Activated naive CD4-positive, alpha-beta T cell treated with anti-CD3 and anti-CD28 coated beads, Interleukin-2, amount 10 ng/mL, durations not matched to agents 7 days and 5 days (primary cell): ENCODE data around the gene NPIPA1.
"Not testable (repeated sequence)": the region's sequence is repeated elsewhere in the genome, so short reads cannot be mapped to it uniquely, and the experiment has no call there.

Experiments
- CTCF ChIA-PET: fragments of 350-600 bp; sonication (Branson Sonifier 250); formaldehyde crosslinking; loops from one replicate; lab custom pipeline; 2021; ENCODE audit warnings: antibody characterized with exemption; lab: Charles Lee
- DNase-seq: peaks from one replicate; pipeline ENCODE4 v3.0.0-alpha.2; 2020
- H3K27ac Mint-ChIP-seq: one replicate; pipeline ENCODE4 v1.8.0; 2021; ENCODE audit warnings: mild to moderate bottlenecking, moderate library complexity, mixed read lengths
- H3K27me3 Mint-ChIP-seq: one replicate; pipeline ENCODE4 v1.8.0; 2021; ENCODE audit warnings: mild to moderate bottlenecking, mixed read lengths
- H3K36me3 Mint-ChIP-seq: one replicate; pipeline ENCODE4 v1.8.0; 2021; ENCODE audit warnings: mixed read lengths
- H3K4me1 Mint-ChIP-seq: one replicate; pipeline ENCODE4 v1.8.0; 2021; ENCODE audit warnings: mixed read lengths
- H3K4me3 Mint-ChIP-seq: one replicate; pipeline ENCODE4 v1.8.0; 2021; ENCODE audit warnings: mild to moderate bottlenecking, moderate library complexity, mixed read lengths
- H3K9me3 Mint-ChIP-seq: one replicate; pipeline ENCODE4 v1.8.0; 2021; ENCODE audit warnings: mixed read lengths

NPIPA1 gene

GRCh38 chr16:14958970-14959369 is 21.7 kb downstream of the NPIPA1 start:
- peaks cover 38% of the 10 kb centered on the region for H3K27me3 Mint-ChIP-seq
- H3K36me3 Mint-ChIP-seq: no peaks in the 10 kb centered on the region
- no peak overlapping the region for H3K4me3 Mint-ChIP-seq
- DNase-seq: no peak
- H3K9me3 Mint-ChIP-seq: no peaks in the 10 kb centered on the region
- H3K27ac Mint-ChIP-seq: no peak overlapping the region
- no peaks in the 10 kb centered on the region for H3K4me1 Mint-ChIP-seq
- CTCF ChIA-PET: no interaction called here

- no peaks in the 10 kb centered on the region for H3K36me3 Mint-ChIP-seq
- no peaks in the 10 kb centered on the region for H3K4me1 Mint-ChIP-seq
- H3K9me3 Mint-ChIP-seq: no peaks in the 10 kb centered on the region
- no peak for DNase-seq
- no peak overlapping the region for H3K27ac Mint-ChIP-seq
- CTCF ChIA-PET: no interaction called here
- H3K4me3 Mint-ChIP-seq: no peak overlapping the region
- H3K27me3 Mint-ChIP-seq: peaks cover 50% of the 10 kb centered on the region
Observed at GRCh38 chr16:14961405-14962186, 24.4 kb downstream of the NPIPA1 start.

- Mint-ChIP-seq H3K4me1 (no peaks in the 10 kb centered on the region), H3K27me3 (peaks cover 55% of the 10 kb centered on the region), H3K9me3 (no peaks in the 10 kb centered on the region), H3K4me3 (no peak overlapping the region), H3K36me3 (no peaks in the 10 kb centered on the region), H3K27ac (no peak overlapping the region)
- CTCF ChIA-PET: interaction anchor here (0.8 kb wide), 1 partner anchor 10 kb away, joined by 3 read pairs; no protein-coding TSS in a partner anchor
- no peak for DNase-seq
Observed at GRCh38 chr16:14963281-14964173, 26.3 kb downstream of the NPIPA1 start.

- Mint-ChIP-seq H3K9me3 (no peaks in the 10 kb centered on the region), H3K36me3 (no peaks in the 10 kb centered on the region), H3K27ac (no peak overlapping the region), H3K4me1 (no peaks in the 10 kb centered on the region), H3K27me3 (peaks cover 52% of the 10 kb centered on the region), H3K4me3 (no peak overlapping the region)
- DNase-seq: no peak
- CTCF ChIA-PET: no interaction called here
Observed at GRCh38 chr16:14965328-14965727, 28.1 kb downstream of the NPIPA1 start.

- CTCF ChIA-PET, H3K4me1 Mint-ChIP-seq, H3K9me3 Mint-ChIP-seq, H3K27ac Mint-ChIP-seq, DNase-seq, H3K36me3 Mint-ChIP-seq, H3K4me3 Mint-ChIP-seq: not testable (repeated sequence)
- H3K27me3 Mint-ChIP-seq: peaks cover 21% of the 10 kb centered on the region
Observed at GRCh38 chr16:14969795-14970194, 32.6 kb downstream of the NPIPA1 start.

GRCh38 chr16:14971621-14972228 is 34.5 kb downstream of the NPIPA1 start:
- CTCF ChIA-PET, H3K4me3 Mint-ChIP-seq, H3K9me3 Mint-ChIP-seq, H3K4me1 Mint-ChIP-seq, DNase-seq, H3K36me3 Mint-ChIP-seq, H3K27ac Mint-ChIP-seq: not testable (repeated sequence)
- peaks cover 14% of the 10 kb centered on the region for H3K27me3 Mint-ChIP-seq

- H3K4me1 Mint-ChIP-seq, H3K9me3 Mint-ChIP-seq, H3K27me3 Mint-ChIP-seq, H3K36me3 Mint-ChIP-seq, DNase-seq: not testable (repeated sequence)
- CTCF ChIA-PET: interaction anchor here (1.0 kb wide), 1 partner anchor 11 kb away, joined by 3 read pairs; no protein-coding TSS in a partner anchor
- H3K27ac Mint-ChIP-seq: peak overlapping the region; percentile 24
- peak overlapping the region; percentile 89 for H3K4me3 Mint-ChIP-seq
Observed at GRCh38 chr16:14973785-14974322, 36.6 kb downstream of the NPIPA1 start.

GRCh38 chr16:14974331-14974655 is 37.0 kb downstream of the NPIPA1 start:
- H3K27ac Mint-ChIP-seq: peak overlapping the region; percentile 86
- H3K36me3 Mint-ChIP-seq, DNase-seq, CTCF ChIA-PET, H3K4me1 Mint-ChIP-seq, H3K9me3 Mint-ChIP-seq, H3K27me3 Mint-ChIP-seq: not testable (repeated sequence)
- peak overlapping the region; percentile 89 for H3K4me3 Mint-ChIP-seq

GRCh38 chr16:14974656-14975417 is 37.6 kb downstream of the NPIPA1 start, which contains the start of gene PDXDC1:
PDXDC1 (plus strand) TSS chr16:14975026; CDS start chr16:14975200, 174 bp downstream.
- H3K9me3 Mint-ChIP-seq: not testable (repeated sequence)

GRCh38 chr16:14975418-14976194 is 38.4 kb downstream of the NPIPA1 start:
- H3K27me3 Mint-ChIP-seq, H3K4me1 Mint-ChIP-seq, CTCF ChIA-PET, H3K36me3 Mint-ChIP-seq, H3K9me3 Mint-ChIP-seq: not testable (repeated sequence)
- H3K27ac Mint-ChIP-seq: peak overlapping the region; percentile 80
- peak; percentile 76 for DNase-seq
- H3K4me3 Mint-ChIP-seq: peak overlapping the region; percentile 86

More at GRCh38 chr16:14974656-14975417, 37.6 kb downstream of the NPIPA1 start, which contains the start of gene PDXDC1:
- peak within 1 kb of the TSS; percentile 86 for H3K27ac Mint-ChIP-seq
- H3K4me1 Mint-ChIP-seq, CTCF ChIA-PET, H3K36me3 Mint-ChIP-seq, H3K27me3 Mint-ChIP-seq: not testable (repeated sequence)
- peak; percentile 97 for DNase-seq
- peak within 1 kb of the TSS; percentile 89 for H3K4me3 Mint-ChIP-seq

- H3K27ac Mint-ChIP-seq, CTCF ChIA-PET, DNase-seq, H3K36me3 Mint-ChIP-seq, H3K27me3 Mint-ChIP-seq, H3K9me3 Mint-ChIP-seq, H3K4me3 Mint-ChIP-seq, H3K4me1 Mint-ChIP-seq: not testable (repeated sequence)
Observed at GRCh38 chr16:14976971-14977736, 39.9 kb downstream of the NPIPA1 start.

GRCh38 chr16:14978281-14978680 is 41.0 kb downstream of the NPIPA1 start:
- H3K27ac Mint-ChIP-seq, H3K4me3 Mint-ChIP-seq, H3K4me1 Mint-ChIP-seq, DNase-seq, CTCF ChIA-PET, H3K36me3 Mint-ChIP-seq, H3K27me3 Mint-ChIP-seq, H3K9me3 Mint-ChIP-seq: not testable (repeated sequence)
